Mesenchymal stem cell (in vitro differentiated cells and primary cell): ENCODE data around the gene NTRK3.
A peak's percentile ranks its signal among the peaks of the same experiment; 100 is the strongest.

ENCODE experiments used
- DNase-seq: peaks from one replicate; pipeline ENCODE4 v3.0.0-alpha.2; 2013
- H2AFZ ChIP-seq: one replicate; pipeline ENCODE4 v1.6.1; 2013; ENCODE audit warnings: low read depth, mild to moderate bottlenecking, control low read depth, inconsistent platforms, low read length, moderate library complexity
- H2AK5ac ChIP-seq: 2 replicates; pipeline ENCODE4 v1.6.1; 2013; ENCODE audit warnings: low read length, moderate library complexity, mild to moderate bottlenecking, inconsistent platforms; ENCODE audit not compliant: severe bottlenecking
- H2BK120ac ChIP-seq: one replicate; pipeline ENCODE4 v1.6.1; 2013; ENCODE audit warnings: low read depth, mild to moderate bottlenecking, inconsistent platforms, low read length, moderate library complexity
- H2BK12ac ChIP-seq, 2 experiments: one replicate each; pipeline ENCODE4 v1.6.1; 2013; ENCODE audit warnings: inconsistent platforms in 2 of 2, low read length in 2 of 2, mild to moderate bottlenecking in 2 of 2, moderate library complexity in 2 of 2, control low read depth in 1 of 2
- H2BK15ac ChIP-seq: one replicate; pipeline ENCODE4 v1.6.1; 2013; ENCODE audit warnings: mild to moderate bottlenecking, low read depth, inconsistent platforms; ENCODE audit not compliant: poor library complexity, severe bottlenecking
- H2BK5ac ChIP-seq: 2 replicates; pipeline ENCODE4 v1.6.1; 2013; ENCODE audit warnings: low read depth, mild to moderate bottlenecking, low read length, control low read depth, inconsistent platforms; ENCODE audit not compliant: poor library complexity, severe bottlenecking
- H3K14ac ChIP-seq, 2 experiments: one replicate each; pipeline ENCODE4 v1.6.1; 2013; ENCODE audit warnings: inconsistent platforms in 2 of 2, low read length in 2 of 2, control low read depth in 1 of 2, mild to moderate bottlenecking in 1 of 2, moderate library complexity in 1 of 2
- H3K18ac ChIP-seq, 2 experiments: one replicate each; pipeline ENCODE4 v1.6.1; 2013; ENCODE audit warnings: inconsistent platforms in 2 of 2, low read length in 2 of 2, control low read depth in 1 of 2, low read depth in 1 of 2, mild to moderate bottlenecking in 1 of 2
- H3K23ac ChIP-seq, 2 experiments: one replicate each; pipeline ENCODE4 v1.6.1; 2013; ENCODE audit warnings: inconsistent platforms in 2 of 2, low read length in 2 of 2, mild to moderate bottlenecking in 2 of 2, moderate library complexity in 2 of 2, control low read depth in 1 of 2
- H3K27ac ChIP-seq: 2 replicates; pipeline ENCODE4 v1.5.1; 2013; ENCODE audit warnings: mild to moderate bottlenecking, moderate library complexity, low read length, control low read depth, inconsistent platforms; ENCODE audit not compliant: poor library complexity, severe bottlenecking
- H3K27me3 ChIP-seq, 2 experiments: 2 replicates each; pipeline versions ENCODE4 v1.6.1 to v1.7.0; 2013; ENCODE audit warnings: low read length in 2 of 2, mild to moderate bottlenecking in 2 of 2, moderate library complexity in 2 of 2, control low read depth in 1 of 2, inconsistent platforms in 1 of 2; ENCODE audit not compliant: control insufficient read depth in 1 of 2, insufficient read depth in 1 of 2
- H3K36me3 ChIP-seq, 2 experiments: 2 replicates each; pipeline versions ENCODE4 v1.6.1 to v1.7.0; 2013; ENCODE audit warnings: low read length in 2 of 2, control low read depth in 1 of 2, inconsistent platforms in 1 of 2, low read depth in 1 of 2, mild to moderate bottlenecking in 1 of 2; ENCODE audit not compliant: insufficient read depth in 2 of 2, control insufficient read depth in 1 of 2
- H3K4ac ChIP-seq, 2 experiments: one replicate each; pipeline ENCODE4 v1.6.1; 2013; ENCODE audit warnings: inconsistent platforms in 2 of 2, low read length in 2 of 2, mild to moderate bottlenecking in 2 of 2, moderate library complexity in 2 of 2, control low read depth in 1 of 2, low read depth in 1 of 2
- H3K4me1 ChIP-seq: 2 replicates; pipeline ENCODE4 v1.6.1; 2013; ENCODE audit warnings: low read depth, low read length, control low read depth; ENCODE audit not compliant: control insufficient read depth, insufficient read depth
- H3K4me2 ChIP-seq: 2 replicates; pipeline ENCODE4 v1.6.1; 2013; ENCODE audit warnings: low read length, mild to moderate bottlenecking, inconsistent platforms; ENCODE audit not compliant: poor library complexity, severe bottlenecking
- H3K4me3 ChIP-seq, 2 experiments: 2 replicates each; pipeline versions ENCODE4 v1.5.1 to v1.7.0; 2013; ENCODE audit warnings: low read length in 2 of 2, mild to moderate bottlenecking in 2 of 2, control low read depth in 1 of 2, low read depth in 1 of 2; ENCODE audit not compliant: insufficient read depth in 1 of 2
- H3K79me1 ChIP-seq: replicated peaks from 2 replicates; pipeline ENCODE4 v1.6.1; 2013; ENCODE audit warnings: mild to moderate bottlenecking, control low read depth, low read length, inconsistent platforms; ENCODE audit not compliant: poor library complexity, severe bottlenecking
- H3K9ac ChIP-seq: 2 replicates; pipeline ENCODE4 v1.7.0; 2013; ENCODE audit warnings: mild to moderate bottlenecking, low read length, moderate library complexity
- H3K9me3 ChIP-seq: 2 replicates; pipeline ENCODE4 v1.7.0; 2013; ENCODE audit warnings: mild to moderate bottlenecking, low read length; ENCODE audit not compliant: control insufficient read depth
- H4K8ac ChIP-seq: one replicate; pipeline ENCODE4 v1.6.1; 2013; ENCODE audit warnings: inconsistent platforms, mild to moderate bottlenecking, low read length, moderate library complexity
- H4K91ac ChIP-seq: one replicate; pipeline ENCODE4 v1.6.1; 2013; ENCODE audit warnings: mild to moderate bottlenecking, low read length, inconsistent platforms
- WGBS: methylation state at CpG from one replicate; pipeline ENCODE4 v1.1.7; 2013; ENCODE audit warnings: mixed read lengths; 5-methylcytosine and 5-hydroxymethylcytosine counted together

Gene NTRK3

DNA sequence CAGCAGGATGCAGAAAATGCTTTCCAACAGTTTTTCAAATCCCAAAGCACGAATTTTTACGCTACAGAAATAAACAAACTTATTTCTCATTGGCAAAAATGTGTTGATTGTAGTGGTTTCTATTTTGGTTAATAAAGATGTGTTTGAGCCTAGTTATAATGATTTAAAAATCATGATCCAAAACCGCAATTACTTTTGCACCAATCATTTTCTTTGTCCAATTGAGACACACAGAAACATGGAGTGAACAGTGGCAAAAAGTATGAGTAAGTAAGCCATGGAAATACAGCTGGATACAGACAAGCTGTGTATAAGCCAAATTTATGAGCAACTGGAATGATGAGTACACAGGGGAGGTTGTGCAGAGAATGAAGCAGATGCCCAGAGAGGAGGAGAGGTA, 427.9 kb downstream of the NTRK3 start:
- Histone ChIP-seq H2BK5ac (no peak overlapping the region), H3K18ac (no peak overlapping the region), H3K14ac (no peak overlapping the region), H3K4ac (no peak overlapping the region), H2BK15ac (no peak overlapping the region), H2BK120ac (no peak overlapping the region), H3K9ac (no peak overlapping the region), H3K23ac (no peak overlapping the region), H3K79me1 (no peaks in the 10 kb centered on the region), H3K27me3 (peaks cover 0 to 9% of the 10 kb centered on the region in 2 experiments), H3K9me3 (peaks cover 4% of the 10 kb centered on the region), H3K27ac (no peak overlapping the region), H3K36me3 (no peaks in the 10 kb centered on the region), H2BK12ac (no peak overlapping the region), H4K91ac (no peak overlapping the region), H3K4me2 (no peak overlapping the region), H4K8ac (no peak overlapping the region), H2AK5ac (no peak overlapping the region), H3K4me1 (no peaks in the 10 kb centered on the region), H2AFZ (no peak overlapping the region), H3K4me3 (no peak overlapping the region)
- no CpG with 5 or more reads among the region's 3 CpGs for WGBS
- DNase-seq = no peak

DNA sequence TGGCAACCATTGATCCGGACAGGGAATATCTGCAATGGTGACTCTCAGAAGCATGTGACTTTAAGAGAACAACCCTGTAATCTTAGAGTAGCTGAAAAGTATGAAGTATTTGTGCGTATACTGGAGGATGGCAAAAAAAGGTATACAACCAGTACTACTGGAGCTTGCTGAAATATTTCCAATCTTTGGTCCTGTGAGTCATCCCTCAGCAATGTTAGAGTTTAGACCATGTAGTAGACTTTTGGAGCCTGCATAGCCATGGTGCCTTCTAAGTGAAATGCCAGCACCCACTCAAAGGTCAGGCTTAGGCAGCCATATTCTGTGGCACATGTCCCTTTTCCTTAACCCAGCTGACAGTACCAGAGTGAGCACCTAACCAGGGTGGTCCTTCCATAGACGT, 429.4 kb downstream of the NTRK3 start:
- Histone ChIP-seq H2BK15ac (no peak overlapping the region), H3K4me1 (no peaks in the 10 kb centered on the region), H3K4me3 (no peak overlapping the region), H3K79me1 (no peaks in the 10 kb centered on the region), H3K36me3 (no peaks in the 10 kb centered on the region), H4K8ac (no peak overlapping the region), H2BK120ac (no peak overlapping the region), H3K4ac (no peak overlapping the region), H3K4me2 (no peak overlapping the region), H3K14ac (no peak overlapping the region), H3K18ac (no peak overlapping the region), H4K91ac (no peak overlapping the region), H2BK12ac (no peak overlapping the region), H2AFZ (no peak overlapping the region), H3K27me3 (peaks cover 0 to 9% of the 10 kb centered on the region in 2 experiments), H3K27ac (no peak overlapping the region), H2AK5ac (no peak overlapping the region), H3K9me3 (peaks cover 4% of the 10 kb centered on the region), H2BK5ac (no peak overlapping the region), H3K23ac (no peak overlapping the region), H3K9ac (no peak overlapping the region)
- WGBS = 52% methylated on average over 3 of the region's 3 CpGs
- DNase-seq = peak; percentile 28

DNA sequence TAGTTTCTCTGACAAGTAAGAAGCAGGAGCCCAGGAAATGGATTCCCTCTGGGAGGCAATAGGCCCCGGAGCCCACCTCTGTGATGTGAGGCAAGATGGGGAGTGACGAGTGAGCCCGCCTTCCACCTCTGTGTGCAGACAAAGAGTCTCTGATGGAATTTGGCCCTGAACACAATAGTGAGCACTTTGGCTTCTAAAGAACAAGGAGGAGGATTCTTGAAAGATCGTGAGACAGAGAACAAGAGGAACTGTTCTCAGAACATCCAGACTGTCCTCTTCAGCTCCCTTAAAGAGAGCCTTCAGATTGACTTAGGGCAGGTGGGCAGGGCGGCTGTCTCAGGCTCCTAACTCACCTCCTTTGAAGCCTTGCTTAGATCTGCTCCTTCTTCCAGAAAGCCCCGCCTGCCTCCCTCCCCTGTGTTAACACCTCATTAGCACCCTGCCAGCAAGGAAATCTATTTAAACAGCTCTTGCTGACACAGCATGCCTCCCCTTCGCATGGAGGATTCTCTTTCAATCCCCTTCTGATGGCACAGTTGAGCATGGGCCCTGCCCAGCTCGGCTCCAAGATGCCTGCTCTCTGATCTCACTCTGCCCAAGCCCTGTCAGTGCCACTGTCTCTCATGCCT, 430.3 kb downstream of the NTRK3 start:
- H3K9ac ChIP-seq = no peak overlapping the region
- H3K23ac ChIP-seq = no peak overlapping the region
- no peaks in the 10 kb centered on the region for H3K4me1 ChIP-seq
- H2BK15ac ChIP-seq = peak overlapping the region; percentile 36
- peak overlapping the region in 1 of 2 experiments; percentile 1 for H3K18ac ChIP-seq
- H4K91ac ChIP-seq = no peak overlapping the region
- no peak overlapping the region for H4K8ac ChIP-seq
- no peak overlapping the region for H2AK5ac ChIP-seq
- H3K4me3 ChIP-seq = no peak overlapping the region
- no peak overlapping the region for H3K4me2 ChIP-seq
- no peak overlapping the region for H3K4ac ChIP-seq
- H2BK5ac ChIP-seq = no peak overlapping the region
- H3K27me3 ChIP-seq = peaks cover 0 to 9% of the 10 kb centered on the region in 2 experiments
- H3K9me3 ChIP-seq = peaks cover 4% of the 10 kb centered on the region
- H3K14ac ChIP-seq = peak overlapping the region in 1 of 2 experiments; percentile 23
- no peak overlapping the region for H2BK12ac ChIP-seq
- 65% methylated on average over 8 of the region's 8 CpGs for WGBS
- H3K79me1 ChIP-seq = no peaks in the 10 kb centered on the region
- no peak overlapping the region for H3K27ac ChIP-seq
- H2BK120ac ChIP-seq = no peak overlapping the region
- no peak for DNase-seq
- H3K36me3 ChIP-seq = no peaks in the 10 kb centered on the region
- H2AFZ ChIP-seq = no peak overlapping the region

DNA sequence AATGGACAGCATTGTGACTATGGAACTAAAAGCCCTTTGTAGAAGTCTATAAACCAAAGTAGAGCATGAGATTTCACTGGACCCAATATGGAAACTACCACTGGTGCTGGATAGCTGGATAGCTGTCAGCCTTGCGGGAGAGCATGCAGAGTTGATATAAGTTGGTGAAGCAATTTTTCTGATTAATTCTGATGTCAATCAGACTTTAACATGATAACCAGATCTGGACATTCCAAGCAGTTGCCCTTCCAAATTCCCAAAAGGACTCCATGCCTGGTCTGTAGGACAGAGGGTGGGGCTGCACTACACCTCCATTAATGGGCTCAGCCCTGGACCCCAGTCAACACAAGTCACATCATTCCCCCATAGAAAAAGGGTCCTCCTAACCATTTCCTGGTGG, 437.8 kb downstream of the NTRK3 start:
- no peak for DNase-seq
- no peak overlapping the region for H3K23ac ChIP-seq
- no peak overlapping the region for H2BK5ac ChIP-seq
- no peak overlapping the region for H3K14ac ChIP-seq
- H3K4me1 ChIP-seq = no peaks in the 10 kb centered on the region
- no peaks in the 10 kb centered on the region for H3K36me3 ChIP-seq
- no peak overlapping the region for H2BK120ac ChIP-seq
- H2BK15ac ChIP-seq = no peak overlapping the region
- WGBS = no CpG with 5 or more reads among the region's 1 CpG
- H3K4me3 ChIP-seq = no peak overlapping the region
- no peak overlapping the region for H3K4me2 ChIP-seq
- H3K4ac ChIP-seq = no peak overlapping the region
- no peaks in the 10 kb centered on the region for H3K27me3 ChIP-seq
- H4K8ac ChIP-seq = peak overlapping the region; percentile 23
- H3K9me3 ChIP-seq = no peaks in the 10 kb centered on the region
- no peak overlapping the region for H4K91ac ChIP-seq
- peak overlapping the region in 1 of 2 experiments; percentile 12 for H2BK12ac ChIP-seq
- H2AFZ ChIP-seq = no peak overlapping the region
- no peak overlapping the region for H3K9ac ChIP-seq
- no peak overlapping the region for H3K18ac ChIP-seq
- no peaks in the 10 kb centered on the region for H3K79me1 ChIP-seq
- H2AK5ac ChIP-seq = no peak overlapping the region
- H3K27ac ChIP-seq = no peak overlapping the region
